ENCODE measurements around the gene HM13.
"Not testable (repeated sequence)": the region's sequence is repeated elsewhere in the genome, so short reads cannot be mapped to it uniquely, and the experiment has no call there.

Gene HM13

GRCh38 chr20:31568041-31568731 is 53.9 kb downstream of the HM13 start:
- no peak for DNase-seq

GRCh38 chr20:31568773-31569162 is 54.5 kb downstream of the HM13 start:
- no peak for DNase-seq

GRCh38 chr20:31569163-31570020 is 55.1 kb downstream of the HM13 start:
- peak in 1 of 2 experiments; percentile 67 for DNase-seq

GRCh38 chr20:31570021-31570463 is 55.8 kb downstream of the HM13 start:
- no peak for DNase-seq

GRCh38 chr20:31570735-31571617 is 56.7 kb downstream of the HM13 start:
- no peak for DNase-seq

- DNase-seq, result no peak
Measured at GRCh38 chr20:31572042-31572700, 57.9 kb downstream of the HM13 start.

GRCh38 chr20:31572701-31573554 is 58.7 kb downstream of the HM13 start:
- peak; percentile 94 to 97 for DNase-seq

GRCh38 chr20:31573555-31574321 is 59.5 kb downstream of the HM13 start:
- peak; percentile 72 to 75 for DNase-seq

- DNase-seq, result not testable (repeated sequence)
Measured at GRCh38 chr20:31574986-31575385, 60.7 kb downstream of the HM13 start.

GRCh38 chr20:31576751-31577150 is 62.5 kb downstream of the HM13 start:
- no peak for DNase-seq

- no peak for DNase-seq
Measured at GRCh38 chr20:31577194-31577593, 63.0 kb downstream of the HM13 start.

GRCh38 chr20:31578448-31579138 is 64.4 kb downstream of the HM13 start:
- no peak for DNase-seq

GRCh38 chr20:31579245-31579644 is 65.0 kb downstream of the HM13 start:
- DNase-seq, result no peak

- not testable (repeated sequence) for DNase-seq
Measured at GRCh38 chr20:31579941-31580651, 65.9 kb downstream of the HM13 start.

- DNase-seq, result no peak
Measured at GRCh38 chr20:31580706-31581105, 66.5 kb downstream of the HM13 start.

GRCh38 chr20:31581391-31581790 is 67.1 kb downstream of the HM13 start:
- DNase-seq, result no peak

GRCh38 chr20:31587545-31588389 is 73.5 kb downstream of the HM13 start:
- DNase-seq, result no peak

- no peak for DNase-seq
Measured at GRCh38 chr20:31590717-31591225, 76.5 kb downstream of the HM13 start.
